Hepatocyte (in vitro differentiated cells): Measurements from ENCODE around the gene AGO3.

ENCODE experiments used
- CTCF ChIP-seq: fragments of 200-600 bp; sonication (generic); IDR thresholded peaks from 2 replicates; pipeline ENCODE4 v1.5.1; 2016; ENCODE audit warnings: antibody characterized with exemption, mild to moderate bottlenecking; ENCODE audit not compliant: poor library complexity
- EZH2 ChIP-seq: fragments of 200-600 bp; sonication (generic); IDR thresholded peaks from 2 replicates; pipeline ENCODE4 v1.6.1; 2016; ENCODE audit warnings: antibody characterized with exemption, mild to moderate bottlenecking, borderline replicate concordance
- EZH2phosphoT487 ChIP-seq: fragments of 200-600 bp; sonication (generic); IDR thresholded peaks from one replicate; pipeline ENCODE4 v1.6.1; 2018; ENCODE audit warnings: antibody characterized with exemption, mild to moderate bottlenecking, low read depth, moderate library complexity; ENCODE audit not compliant: unreplicated experiment, severe bottlenecking

GRCh38 chr1:36096500-36097432 is 165.9 kb downstream of the AGO3 start:
- peak; percentile 26 for TF ChIP-seq CTCF
- no peak for TF ChIP-seq EZH2
- no peak for TF ChIP-seq EZH2phosphoT487
